Peyer's patch (tissue), 4 donors: ENCODE measurements around the gene PXDN. TPM values are rescaled to one million over a fixed set of nuclear protein-coding genes. Genes with fewer than 3 reads are reported as not detected.
A peak's percentile ranks its signal among the peaks of the same experiment; 100 is the strongest.

ENCODE experiments used
- DNase-seq, 3 donors: peaks; one replicate each; pipeline ENCODE4 v3.0.0-alpha.2; 2017 to 2019
- H3K27ac ChIP-seq, 4 donors: fragments of 200-600 bp; sonication (generic); one replicate each; pipeline ENCODE4 v1.5.1; 2016 to 2019
- H3K27me3 ChIP-seq, 2 donors: fragments of 200-600 bp; sonication (generic); one replicate each; pipeline ENCODE4 v1.5.1; 2019
- H3K36me3 ChIP-seq, 3 donors: fragments of 200-600 bp; sonication (generic); one replicate each; pipeline ENCODE4 v1.5.1; 2016 to 2019
- H3K4me1 ChIP-seq, 4 donors: fragments of 200-600 bp; sonication (generic); one replicate each; pipeline ENCODE4 v1.5.1; 2016 to 2019
- H3K4me3 ChIP-seq, 4 donors: fragments of 200-600 bp; sonication (generic); 1 replicate in 3 of 4; 2 replicates in 1 of 4; pipeline ENCODE4 v1.5.1; 2016 to 2019; ENCODE audit warnings: mild to moderate bottlenecking in 1 of 4
- H3K9me3 ChIP-seq, 4 donors: fragments of 200-600 bp; sonication (generic); one replicate each; pipeline ENCODE4 v1.5.1; 2016 to 2019; ENCODE audit warnings: mild to moderate bottlenecking in 1 of 4
- CTCF ChIP-seq, 6 experiments: fragments of 450-650 bp in 4 of 6; fragments of 200-600 bp in 2 of 6; sonication (generic) in 1 of 6; IDR thresholded peaks; one replicate each; pipeline ENCODE4 v1.5.1; 2017 to 2019; ENCODE audit warnings: antibody characterized with exemption in 6 of 6, mild to moderate bottlenecking in 3 of 6, moderate library complexity in 1 of 6
- POLR2A ChIP-seq, 2 donors: fragments of 450-650 bp; IDR thresholded peaks; one replicate each; pipeline ENCODE4 v1.5.1; 2017; ENCODE audit warnings: antibody characterized with exemption in 2 of 2, mild to moderate bottlenecking in 2 of 2, moderate library complexity in 2 of 2
- total RNA-seq, 4 donors: library from RNA; depleted of rRNA; stranded (reverse); fragments of >200 nt; gene quantifications; one replicate each; pipeline ENCODE4 v1.1.0, GENCODE V29; 2016

PXDN gene
- total RNA-seq, 4 donors from 2014 or later = 7.5 to 148 (median 21.0) TPM

- TF ChIP-seq POLR2A (IDR thresholded peaks at IDR 0.05) = no peak
- no peak for TF ChIP-seq CTCF (IDR thresholded peaks at IDR 0.05)
- Histone ChIP-seq H3K36me3 (no peaks in the 10 kb centered on the region), H3K4me1 (no peaks in the 10 kb centered on the region), H3K9me3 (no peaks in the 10 kb centered on the region), H3K27ac (no peak overlapping the region), H3K27me3 (no peaks in the 10 kb centered on the region), H3K4me3 (no peak overlapping the region)
- peak in 2 of 3 donors; percentile 4 to 46 for DNase-seq
Observed at GRCh38 chr2:1614564-1614963, 129.8 kb downstream of the PXDN start.

GRCh38 chr2:1613731-1614354, 130.5 kb downstream of the PXDN start:
- H3K36me3 ChIP-seq = no peaks in the 10 kb centered on the region
- peak in 1 of 3 donors; percentile 15 for DNase-seq

GRCh38 chr2:1613078-1613445, 131.3 kb downstream of the PXDN start:
- H3K9me3 ChIP-seq = no peaks in the 10 kb centered on the region
- H3K4me1 ChIP-seq = no peaks in the 10 kb centered on the region
- no peak overlapping the region for H3K4me3 ChIP-seq
- no peaks in the 10 kb centered on the region for H3K36me3 ChIP-seq
- TF ChIP-seq POLR2A (IDR thresholded peaks at IDR 0.05) = no peak
- no peak for TF ChIP-seq CTCF (IDR thresholded peaks at IDR 0.05)
- no peaks in the 10 kb centered on the region for H3K27me3 ChIP-seq
- H3K27ac ChIP-seq = no peak overlapping the region
- peak in 1 of 3 donors; percentile 25 for DNase-seq

More at GRCh38 chr2:1613731-1614354, 130.5 kb downstream of the PXDN start:
- H3K9me3 ChIP-seq = no peaks in the 10 kb centered on the region
- no peak overlapping the region for H3K4me3 ChIP-seq
- H3K4me1 ChIP-seq = no peaks in the 10 kb centered on the region
- no peaks in the 10 kb centered on the region for H3K27me3 ChIP-seq
- H3K27ac ChIP-seq = no peak overlapping the region
- TF ChIP-seq CTCF (IDR thresholded peaks at IDR 0.05) = no peak
- no peak for TF ChIP-seq POLR2A (IDR thresholded peaks at IDR 0.05)

- Histone ChIP-seq H3K4me1 (no peaks in the 10 kb centered on the region), H3K36me3 (no peaks in the 10 kb centered on the region), H3K27ac (no peak overlapping the region), H3K9me3 (no peaks in the 10 kb centered on the region), H3K4me3 (no peak overlapping the region), H3K27me3 (no peaks in the 10 kb centered on the region)
- TF ChIP-seq CTCF (IDR thresholded peaks at IDR 0.05) = no peak
- TF ChIP-seq POLR2A (IDR thresholded peaks at IDR 0.05) = no peak
- peak in 1 of 3 donors; percentile 6 for DNase-seq
Observed at GRCh38 chr2:1612391-1613077, 131.8 kb downstream of the PXDN start.

GRCh38 chr2:1611886-1612285, 132.4 kb downstream of the PXDN start:
- TF ChIP-seq POLR2A (IDR thresholded peaks at IDR 0.05) (no peak), CTCF (IDR thresholded peaks at IDR 0.05) (no peak)

More at GRCh38 chr2:1611886-1612285, 132.4 kb downstream of the PXDN start:
- no peaks in the 10 kb centered on the region for H3K9me3 ChIP-seq
- peak in 1 of 3 donors; percentile 18 for DNase-seq
- no peaks in the 10 kb centered on the region for H3K4me1 ChIP-seq
- H3K4me3 ChIP-seq = no peak overlapping the region
- no peak overlapping the region for H3K27ac ChIP-seq
- no peaks in the 10 kb centered on the region for H3K27me3 ChIP-seq
- H3K36me3 ChIP-seq = no peaks in the 10 kb centered on the region
